ENCODE data around the gene SPOCK1. TPM values are rescaled to one million over a fixed set of nuclear protein-coding genes. Genes with fewer than 3 reads are reported as not detected.

Gene SPOCK1
- polyA plus RNA-seq, 1 experiment, result 76.0 TPM

DNA sequence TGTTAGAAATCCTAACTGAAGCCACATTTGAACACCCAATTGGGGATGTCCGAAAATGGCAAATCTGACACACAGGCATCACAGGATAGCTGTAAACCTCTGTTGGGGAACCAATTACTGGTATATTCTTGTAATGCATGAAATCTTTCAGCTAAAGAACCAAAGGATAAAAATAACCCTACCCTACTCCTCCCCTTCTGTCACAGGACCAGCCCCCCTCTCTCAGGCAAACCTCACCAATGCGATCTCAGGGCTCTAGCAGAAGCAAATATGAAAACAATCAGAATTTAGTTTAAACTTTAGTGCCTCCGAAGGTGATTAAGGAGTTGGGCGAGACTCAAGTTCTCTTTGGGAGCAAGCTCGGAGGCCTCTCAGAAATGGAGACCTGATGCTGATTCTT, 499.3 kb downstream of the SPOCK1 start:
- no peaks in the 10 kb centered on the region for H3K27me3 ChIP-seq (ENCODE audit: control insufficient read depth, insufficient read depth, low read length)
- H3K9me3 ChIP-seq (ENCODE audit: control insufficient read depth, insufficient read depth, low read length), result no peaks in the 10 kb centered on the region
- CTCF ChIA-PET, result no interaction called here
- no peak overlapping the region for H3K4me3 ChIP-seq (ENCODE audit: low read depth, low read length)
- no peak for DNase-seq (ENCODE audit: low read depth, low spot score)
- POLR2A ChIA-PET, result no interaction called here
- TF ChIP-seq, protein P1, sequence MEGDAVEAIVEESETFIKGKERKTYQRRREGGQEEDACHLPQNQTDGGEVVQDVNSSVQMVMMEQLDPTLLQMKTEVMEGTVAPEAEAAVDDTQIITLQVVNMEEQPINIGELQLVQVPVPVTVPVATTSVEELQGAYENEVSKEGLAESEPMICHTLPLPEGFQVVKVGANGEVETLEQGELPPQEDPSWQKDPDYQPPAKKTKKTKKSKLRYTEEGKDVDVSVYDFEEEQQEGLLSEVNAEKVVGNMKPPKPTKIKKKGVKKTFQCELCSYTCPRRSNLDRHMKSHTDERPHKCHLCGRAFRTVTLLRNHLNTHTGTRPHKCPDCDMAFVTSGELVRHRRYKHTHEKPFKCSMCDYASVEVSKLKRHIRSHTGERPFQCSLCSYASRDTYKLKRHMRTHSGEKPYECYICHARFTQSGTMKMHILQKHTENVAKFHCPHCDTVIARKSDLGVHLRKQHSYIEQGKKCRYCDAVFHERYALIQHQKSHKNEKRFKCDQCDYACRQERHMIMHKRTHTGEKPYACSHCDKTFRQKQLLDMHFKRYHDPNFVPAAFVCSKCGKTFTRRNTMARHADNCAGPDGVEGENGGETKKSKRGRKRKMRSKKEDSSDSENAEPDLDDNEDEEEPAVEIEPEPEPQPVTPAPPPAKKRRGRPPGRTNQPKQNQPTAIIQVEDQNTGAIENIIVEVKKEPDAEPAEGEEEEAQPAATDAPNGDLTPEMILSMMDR (IDR thresholded peaks at IDR 0.05; ENCODE audit: low read depth, low read length), result no peak
- H3K27ac ChIP-seq (ENCODE audit: low read depth, low read length), result no peak overlapping the region

DNA sequence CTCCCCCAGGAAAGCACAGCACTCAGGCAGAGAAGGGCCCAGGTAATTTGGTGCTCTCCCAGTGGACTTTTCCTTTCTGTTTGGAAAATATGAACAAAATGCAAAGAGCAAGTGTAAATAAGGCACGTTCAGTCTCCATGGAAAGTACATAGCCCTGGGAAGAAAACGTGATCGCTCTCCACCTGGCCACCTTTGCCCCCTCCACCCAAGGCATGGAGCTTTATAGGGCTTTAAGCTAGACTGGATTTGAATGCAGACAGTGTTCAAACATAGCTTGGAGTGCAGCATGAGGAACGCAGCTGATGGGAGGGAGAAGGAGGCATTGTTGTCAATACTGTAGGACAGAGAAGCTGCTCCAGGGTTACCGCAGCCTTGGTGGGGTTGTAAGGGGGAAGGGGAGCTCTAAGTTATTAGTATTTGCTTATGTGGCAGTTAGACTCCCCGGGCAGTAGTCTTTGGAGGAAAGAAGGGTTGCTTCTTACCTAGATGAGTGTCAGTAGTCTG, 500.2 kb downstream of the SPOCK1 start:
- ChIA-PET CTCF (no interaction called here), POLR2A (no interaction called here)
- Histone ChIP-seq H3K27me3 (ENCODE audit: control insufficient read depth, insufficient read depth, low read length) (no peaks in the 10 kb centered on the region), H3K27ac (ENCODE audit: low read depth, low read length) (no peak overlapping the region), H3K4me3 (ENCODE audit: low read depth, low read length) (no peak overlapping the region), H3K9me3 (ENCODE audit: control insufficient read depth, insufficient read depth, low read length) (no peaks in the 10 kb centered on the region; the same call in 1 of the 2 replicates)
- TF ChIP-seq, protein P1 (IDR thresholded peaks at IDR 0.05; ENCODE audit: low read depth, low read length), result no peak
- no peak for DNase-seq (ENCODE audit: low read depth, low spot score)

DNA sequence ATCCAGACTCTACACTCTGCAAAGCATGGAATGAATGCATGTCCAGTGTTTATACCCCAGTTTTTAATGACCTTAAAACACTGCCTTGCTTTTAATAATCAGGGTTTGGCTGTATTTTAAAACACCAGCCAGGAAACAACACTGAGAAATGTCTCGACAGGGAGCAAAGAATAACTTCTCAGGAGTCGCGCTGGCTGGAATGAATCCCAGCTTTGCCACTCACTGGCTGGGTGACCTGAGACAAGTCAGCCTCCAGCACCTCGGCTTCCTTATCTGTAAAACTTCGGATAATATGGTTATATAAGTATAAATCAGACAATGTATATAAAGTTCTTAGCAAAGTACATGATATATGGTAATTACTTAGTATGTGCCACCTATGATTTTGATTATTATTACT, 505.0 kb downstream of the SPOCK1 start:
- no peak for DNase-seq (ENCODE audit: low read depth, low spot score)
- TF ChIP-seq, protein P1 (IDR thresholded peaks at IDR 0.05; ENCODE audit: low read depth, low read length), result no peak
- Histone ChIP-seq H3K27ac (ENCODE audit: low read depth, low read length) (no peak overlapping the region), H3K9me3 (ENCODE audit: control insufficient read depth, insufficient read depth, low read length) (peaks cover 4% of the 10 kb centered on the region; the same call in 1 of the 2 replicates), H3K4me3 (ENCODE audit: low read depth, low read length) (no peak overlapping the region), H3K27me3 (ENCODE audit: control insufficient read depth, insufficient read depth, low read length) (no peaks in the 10 kb centered on the region)
- ChIA-PET CTCF (no interaction called here), POLR2A (no interaction called here)

DNA sequence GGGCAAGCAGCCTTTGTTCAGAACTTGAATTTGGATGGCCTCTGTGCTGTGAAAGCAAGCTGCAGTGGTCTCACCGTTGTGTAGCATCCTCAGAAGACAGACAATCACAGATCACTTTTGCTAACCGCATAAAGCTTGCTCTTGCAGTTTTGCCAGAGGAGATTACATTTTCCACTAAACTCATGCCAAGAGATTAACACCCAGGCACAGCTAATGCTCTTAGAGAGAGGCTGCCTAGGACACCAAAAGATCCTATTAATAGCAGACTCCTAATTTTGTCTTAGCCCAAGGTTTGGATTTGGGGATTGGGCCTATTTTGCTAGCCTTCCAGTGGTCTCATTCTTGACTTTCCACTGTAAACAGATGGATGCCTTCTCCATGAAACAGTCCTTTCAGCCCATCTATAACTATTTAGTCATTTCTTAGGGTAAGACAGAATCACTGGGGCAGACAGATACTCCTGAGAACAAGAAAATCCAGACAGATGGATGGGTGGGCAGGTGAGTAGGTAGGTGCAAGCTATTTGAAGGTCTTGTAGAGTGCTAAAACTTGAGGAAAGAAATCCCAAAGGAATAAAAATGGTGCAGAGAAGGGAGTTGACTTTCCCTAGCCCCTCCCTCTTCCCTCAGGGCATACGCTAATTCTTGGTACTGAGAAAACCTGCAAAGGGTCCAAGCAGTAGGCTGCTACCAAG, 506.2 kb downstream of the SPOCK1 start:
- Histone ChIP-seq H3K4me3 (ENCODE audit: low read depth, low read length) (no peak overlapping the region), H3K27me3 (ENCODE audit: control insufficient read depth, insufficient read depth, low read length) (no peaks in the 10 kb centered on the region), H3K9me3 (ENCODE audit: control insufficient read depth, insufficient read depth, low read length) (peaks cover 4% of the 10 kb centered on the region; the same call in 1 of the 2 replicates), H3K27ac (ENCODE audit: low read depth, low read length) (no peak overlapping the region)
- POLR2A ChIA-PET, result no interaction called here
- TF ChIP-seq, protein P1 (IDR thresholded peaks at IDR 0.05; ENCODE audit: low read depth, low read length), result no peak
- CTCF ChIA-PET, result no interaction called here
- DNase-seq (ENCODE audit: low read depth, low spot score), result no peak

DNA sequence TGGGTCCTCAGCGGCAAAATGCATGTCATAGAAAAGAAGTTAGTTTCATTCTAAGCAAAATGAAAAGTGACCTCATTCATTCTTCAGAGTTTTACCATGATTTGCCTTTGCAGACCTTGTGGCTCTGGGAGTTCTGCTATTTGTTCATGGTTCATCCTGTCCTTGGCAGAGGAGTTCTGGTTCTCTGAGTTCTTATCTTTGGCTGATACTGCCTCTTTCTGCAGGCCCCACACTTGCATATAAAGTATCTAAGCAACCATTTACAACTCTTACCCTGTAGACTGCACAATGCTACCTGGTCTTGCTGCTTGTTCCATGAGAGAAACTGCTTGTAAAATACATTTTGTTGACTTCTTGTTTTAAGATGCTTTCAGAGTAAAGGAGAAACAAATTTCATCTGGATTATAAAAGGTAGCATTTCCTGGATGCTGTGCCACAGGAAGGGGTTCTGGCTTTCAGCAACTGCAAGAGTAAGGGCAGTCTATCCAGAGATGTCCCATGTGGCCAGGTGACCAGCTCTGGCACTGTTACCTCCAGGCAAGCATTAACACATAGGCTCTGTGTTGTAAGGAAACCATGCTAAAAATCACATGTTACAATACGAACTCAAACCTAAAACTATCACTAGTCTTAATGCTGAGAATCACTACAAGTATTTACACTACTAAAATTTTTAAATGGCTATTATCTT, 513.2 kb downstream of the SPOCK1 start:
- no peak for DNase-seq (ENCODE audit: low read depth, low spot score)
- H3K9me3 ChIP-seq (ENCODE audit: control insufficient read depth, insufficient read depth, low read length), result no peaks in the 10 kb centered on the region; the same call in 1 of the 2 replicates
- TF ChIP-seq, protein P1 (IDR thresholded peaks at IDR 0.05; ENCODE audit: low read depth, low read length), result no peak
- CTCF ChIA-PET, result no interaction called here
- H3K4me3 ChIP-seq (ENCODE audit: low read depth, low read length), result no peak overlapping the region
- POLR2A ChIA-PET, result no interaction called here
- H3K27ac ChIP-seq (ENCODE audit: low read depth, low read length), result no peak overlapping the region
- H3K27me3 ChIP-seq (ENCODE audit: control insufficient read depth, insufficient read depth, low read length), result no peaks in the 10 kb centered on the region

Data from AG04450 (cell line).